Kidney (tissue), 14 donors: ENCODE results near the gene ADIG. TPM values are rescaled to one million over a fixed set of nuclear protein-coding genes. Genes with fewer than 3 reads are reported as not detected.

Source experiments
- DNase-seq, 5 donors: peaks; one replicate each; pipeline ENCODE4 v3.0.0-alpha.2; 2013 to 2020
- FAIRE-seq: peaks from 2 replicates; lab custom pipeline; 2012; peaks lifted over from hg19 to GRCh38; lab: Jason Lieb, UNC
- H3K27ac ChIP-seq, 2 donors: one replicate each; pipeline ENCODE4 v1.7.0; 2013; ENCODE audit warnings: low read depth in 2 of 2, low read length in 2 of 2, inconsistent platforms in 1 of 2
- H3K27me3 ChIP-seq: one replicate; pipeline ENCODE4 v1.7.1; 2013; ENCODE audit warnings: low read length, inconsistent platforms; ENCODE audit not compliant: control insufficient read depth, insufficient read depth
- H3K36me3 ChIP-seq, 3 donors: one replicate each; pipeline versions ENCODE4 v1.7.0 to v1.7.1; 2013; ENCODE audit warnings: low read length in 3 of 3, control low read depth in 1 of 3, inconsistent platforms in 1 of 3; ENCODE audit not compliant: insufficient read depth in 3 of 3, control insufficient read depth in 2 of 3
- H3K4me1 ChIP-seq, 3 donors: one replicate each; pipeline versions ENCODE4 v1.7.0 to v1.7.1; 2013; ENCODE audit warnings: low read length in 3 of 3, inconsistent platforms in 1 of 3, low read depth in 1 of 3; ENCODE audit not compliant: control insufficient read depth in 2 of 3, insufficient read depth in 2 of 3
- H3K4me3 ChIP-seq, 3 donors: one replicate each; pipeline versions ENCODE4 v1.7.0 to v1.8.1; 2013; ENCODE audit warnings: low read length in 3 of 3, control low read depth in 1 of 3, inconsistent platforms in 1 of 3
- H3K9ac ChIP-seq, 3 donors: one replicate each; pipeline versions ENCODE4 v1.7.0 to v1.7.1; 2013; ENCODE audit warnings: low read length in 3 of 3, control low read depth in 1 of 3, inconsistent platforms in 1 of 3
- H3K9me3 ChIP-seq, 3 donors: one replicate each; pipeline versions ENCODE4 v1.7.0 to v1.7.1; 2013; ENCODE audit warnings: low read length in 3 of 3, control low read depth in 1 of 3, inconsistent platforms in 1 of 3; ENCODE audit not compliant: control insufficient read depth in 2 of 3, insufficient read depth in 1 of 3
- intact Hi-C: fragments of 100-400 bp; cut with DNase I; formaldehyde crosslinking; loops from one replicate; pipeline ENCODE4 v1.11.1; 2022
- polyA plus RNA-seq: library from polyadenylated mRNA; stranded (reverse); fragments of 350-450 nt; fragmentation: Illumina TruSeq; extraction: RNeasy Lipid Tissue Mini Kit (QIAGEN cat#74804); gene quantifications from one replicate; pipeline ENCODE4 v1.2.3, GENCODE V29; 2014; ENCODE audit warnings: low read depth, low replicate concordance; ENCODE audit not compliant: insufficient read depth
- total RNA-seq: library from RNA; stranded (reverse); fragmentation: NEBNext Ultra II Directional; extraction: Animal tissue kit (Norgen Biotek cat#: 25700); gene quantifications from one replicate; pipeline ENCODE4 v1.2.1, GENCODE V29; 2021
- TF ChIP-seq, protein P1 (sequence below): IDR thresholded peaks from 3 replicates; pipeline ENCODE4 v1.5.1; 2012; ENCODE audit warnings: mild to moderate bottlenecking, moderate library complexity, borderline replicate concordance; ENCODE audit not compliant: insufficient read depth; ENCODE audit errors: extremely low read depth
- donor health status: control.
- donor health status: control.
- donor health status: control.
- donor health status: control.
- donor health status: control.
- donor health status: DM: yes; HTN: yes; CAD: no.
- donor health status: Normal renal cell carcinoma (clear cell type).

The ADIG gene
- total and polyA plus RNA-seq, 2 donors from 2014 or later: 0.58 TPM; not detected in 1

GRCh38 chr20:38616457-38616856 is 35.5 kb downstream of the ADIG start:
- DNase-seq (no peak), FAIRE-seq (no peak)
- no peak overlapping the region for H3K4me3 ChIP-seq
- H3K27me3 ChIP-seq: no peaks in the 10 kb centered on the region
- no peak overlapping the region for H3K27ac ChIP-seq
- H3K9me3 ChIP-seq: no peaks in the 10 kb centered on the region
- no peaks in the 10 kb centered on the region for H3K36me3 ChIP-seq
- H3K9ac ChIP-seq: no peak overlapping the region
- no peaks in the 10 kb centered on the region for H3K4me1 ChIP-seq
- TF ChIP-seq, protein P1, sequence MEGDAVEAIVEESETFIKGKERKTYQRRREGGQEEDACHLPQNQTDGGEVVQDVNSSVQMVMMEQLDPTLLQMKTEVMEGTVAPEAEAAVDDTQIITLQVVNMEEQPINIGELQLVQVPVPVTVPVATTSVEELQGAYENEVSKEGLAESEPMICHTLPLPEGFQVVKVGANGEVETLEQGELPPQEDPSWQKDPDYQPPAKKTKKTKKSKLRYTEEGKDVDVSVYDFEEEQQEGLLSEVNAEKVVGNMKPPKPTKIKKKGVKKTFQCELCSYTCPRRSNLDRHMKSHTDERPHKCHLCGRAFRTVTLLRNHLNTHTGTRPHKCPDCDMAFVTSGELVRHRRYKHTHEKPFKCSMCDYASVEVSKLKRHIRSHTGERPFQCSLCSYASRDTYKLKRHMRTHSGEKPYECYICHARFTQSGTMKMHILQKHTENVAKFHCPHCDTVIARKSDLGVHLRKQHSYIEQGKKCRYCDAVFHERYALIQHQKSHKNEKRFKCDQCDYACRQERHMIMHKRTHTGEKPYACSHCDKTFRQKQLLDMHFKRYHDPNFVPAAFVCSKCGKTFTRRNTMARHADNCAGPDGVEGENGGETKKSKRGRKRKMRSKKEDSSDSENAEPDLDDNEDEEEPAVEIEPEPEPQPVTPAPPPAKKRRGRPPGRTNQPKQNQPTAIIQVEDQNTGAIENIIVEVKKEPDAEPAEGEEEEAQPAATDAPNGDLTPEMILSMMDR: no peak
- intact Hi-C loops: no loop called here

DNA sequence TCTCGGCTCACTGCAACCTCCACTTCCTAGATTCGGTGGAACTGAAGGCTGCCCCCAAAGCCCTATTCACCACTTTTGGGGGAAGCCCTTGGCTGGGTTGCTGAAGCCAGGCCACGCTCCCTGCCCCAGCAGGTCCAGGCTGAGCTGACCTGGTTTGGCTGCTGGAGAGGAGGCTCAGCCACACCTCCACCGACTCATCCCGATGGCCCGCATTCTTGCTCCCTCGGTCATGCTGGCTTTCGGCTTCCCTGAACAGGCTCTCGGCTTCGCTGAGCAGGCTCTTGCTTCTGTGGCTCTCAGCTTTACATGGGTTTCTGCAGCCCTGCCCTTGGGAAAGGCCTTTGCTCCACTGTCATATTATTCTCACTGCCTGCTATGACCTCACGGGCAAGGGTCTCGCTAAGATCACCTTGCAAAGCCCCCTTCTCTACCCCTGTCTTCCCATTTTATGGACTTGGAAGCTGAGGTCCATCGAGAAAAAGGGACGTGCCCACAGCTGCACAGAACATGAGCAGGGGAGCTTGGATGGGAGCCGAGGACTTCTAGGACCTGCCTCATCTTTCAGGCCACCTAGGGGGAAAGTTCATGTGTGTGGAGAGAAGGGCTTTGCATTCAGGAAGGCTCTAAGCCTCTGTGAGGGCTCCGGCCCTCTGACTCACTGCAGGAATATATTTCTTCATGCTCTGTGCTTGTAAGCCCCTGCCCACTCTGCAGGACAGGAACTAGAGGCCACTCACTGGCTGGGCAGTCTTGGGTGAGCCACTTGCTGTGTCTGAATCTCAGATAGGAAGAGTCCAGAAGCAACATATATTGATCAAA is 36.2 kb downstream of the ADIG start:
- intact Hi-C loops: no loop called here
- H3K36me3 ChIP-seq: no peaks in the 10 kb centered on the region
- H3K9me3 ChIP-seq: no peaks in the 10 kb centered on the region
- no peak for DNase-seq
- no peaks in the 10 kb centered on the region for H3K4me1 ChIP-seq
- H3K27me3 ChIP-seq: no peaks in the 10 kb centered on the region
- H3K4me3 ChIP-seq: no peak overlapping the region
- no peak overlapping the region for H3K9ac ChIP-seq
- H3K27ac ChIP-seq: no peak overlapping the region
- TF ChIP-seq, protein P1: no peak
- no peak for FAIRE-seq

DNA sequence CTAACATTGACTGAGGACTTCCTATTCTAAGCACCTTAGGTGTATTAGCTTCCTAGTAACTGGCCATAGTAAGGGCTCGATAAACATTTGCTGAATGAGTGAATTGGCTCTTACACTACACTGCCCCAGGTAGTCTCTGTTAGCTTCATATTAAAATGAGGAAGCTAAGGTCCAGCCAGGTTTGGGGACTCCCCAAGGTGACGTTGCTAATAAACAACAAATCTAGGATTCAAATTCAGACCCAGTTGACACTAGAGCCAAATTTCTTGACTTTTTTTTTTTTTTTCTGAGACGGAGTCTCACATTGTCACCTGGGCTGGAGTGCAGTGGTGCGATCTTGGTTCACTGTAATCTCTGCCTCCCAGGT is 36.8 kb downstream of the ADIG start:
- Histone ChIP-seq H3K36me3 (no peaks in the 10 kb centered on the region), H3K27me3 (no peaks in the 10 kb centered on the region), H3K4me3 (no peak overlapping the region), H3K4me1 (no peaks in the 10 kb centered on the region), H3K9me3 (no peaks in the 10 kb centered on the region), H3K9ac (no peak overlapping the region), H3K27ac (no peak overlapping the region)
- FAIRE-seq (no peak), DNase-seq (no peak)
- TF ChIP-seq, protein P1: no peak
- intact Hi-C loops: no loop called here

DNA sequence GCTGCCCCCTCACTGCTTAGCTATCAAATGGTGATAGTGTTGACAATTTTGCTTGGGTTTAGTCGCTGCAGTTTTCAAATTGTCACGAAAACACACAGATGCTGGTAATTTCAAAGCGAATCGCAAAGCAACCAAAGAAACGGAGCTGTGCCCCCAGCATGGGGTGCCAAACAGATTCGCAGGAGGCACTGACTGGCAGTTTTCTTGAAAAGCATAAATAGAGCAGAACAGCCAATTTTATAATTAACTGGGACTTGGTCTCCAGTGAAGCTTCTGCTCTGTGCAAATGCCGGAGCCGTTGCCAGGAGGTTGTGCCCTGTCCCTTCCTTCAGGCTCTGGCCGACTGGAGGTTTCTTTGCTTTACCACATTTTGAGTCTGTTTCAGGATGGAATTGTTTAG is 39.4 kb downstream of the ADIG start:
- no peaks in the 10 kb centered on the region for H3K9me3 ChIP-seq
- H3K27me3 ChIP-seq: no peaks in the 10 kb centered on the region
- FAIRE-seq (no peak), DNase-seq (no peak)
- no peak overlapping the region for H3K27ac ChIP-seq
- intact Hi-C loops: no loop called here
- TF ChIP-seq, protein P1: no peak
- no peak overlapping the region for H3K9ac ChIP-seq
- H3K4me3 ChIP-seq: no peak overlapping the region
- H3K36me3 ChIP-seq: no peaks in the 10 kb centered on the region
- H3K4me1 ChIP-seq: no peaks in the 10 kb centered on the region
